CD4-positive, alpha-beta T cell treated with Interleukin-1 beta for 1 hour (primary cell): Measurements from ENCODE around the gene FGD2.
A peak's percentile ranks its signal among the peaks of the same experiment; 100 is the strongest.
"Not testable (repeated sequence)": the region's sequence is repeated elsewhere in the genome, so short reads cannot be mapped to it uniquely, and the experiment has no call there.

Experiments used
- DNase-seq, 2 donors: peaks; one replicate each; pipeline ENCODE4 v3.0.0-alpha.2; 2020 to 2022

FGD2 gene

GRCh38 chr6:37043091-37043490 is 37.6 kb downstream of the FGD2 start:
- DNase-seq: not testable (repeated sequence)

GRCh38 chr6:37047346-37047688 is 41.9 kb downstream of the FGD2 start:
- no peak for DNase-seq

GRCh38 chr6:37047689-37048402 is 42.4 kb downstream of the FGD2 start:
- no peak for DNase-seq

- no peak for DNase-seq
These were observed 43.0 kb downstream of the FGD2 start for GRCh38 chr6:37048403-37048850.

- peak; percentile 78 to 84 for DNase-seq
These were observed 43.6 kb downstream of the FGD2 start for GRCh38 chr6:37048851-37049757.

GRCh38 chr6:37049758-37050044 is 44.2 kb downstream of the FGD2 start:
- no peak for DNase-seq

GRCh38 chr6:37050045-37050853 is 44.8 kb downstream of the FGD2 start:
- peak; percentile 63 to 83 for DNase-seq

- no peak for DNase-seq
These were observed 45.3 kb downstream of the FGD2 start for GRCh38 chr6:37050854-37051137.

- DNase-seq: peak; percentile 90 to 91
These were observed 45.9 kb downstream of the FGD2 start for GRCh38 chr6:37051138-37052026.

- no peak for DNase-seq
These were observed 46.7 kb downstream of the FGD2 start for GRCh38 chr6:37052027-37052628.

GRCh38 chr6:37053683-37054082 is 48.2 kb downstream of the FGD2 start:
- no peak for DNase-seq

- no peak for DNase-seq
These were observed 48.7 kb downstream of the FGD2 start for GRCh38 chr6:37054171-37054570.

GRCh38 chr6:37054580-37054979 is 49.1 kb downstream of the FGD2 start:
- DNase-seq: no peak

GRCh38 chr6:37056112-37056403 is 50.6 kb downstream of the FGD2 start:
- DNase-seq: no peak

GRCh38 chr6:37056439-37057127 is 51.1 kb downstream of the FGD2 start:
- no peak for DNase-seq

- no peak for DNase-seq
These were observed 51.6 kb downstream of the FGD2 start for GRCh38 chr6:37057128-37057471.

- DNase-seq: no peak
These were observed 52.2 kb downstream of the FGD2 start for GRCh38 chr6:37057678-37058077.

- no peak for DNase-seq
These were observed 52.7 kb downstream of the FGD2 start for GRCh38 chr6:37058084-37058586.

GRCh38 chr6:37058984-37059343 is 53.5 kb downstream of the FGD2 start:
- not testable (repeated sequence) for DNase-seq

- DNase-seq: peak in 1 of 2 donors; percentile 44
These were observed 54.1 kb downstream of the FGD2 start for GRCh38 chr6:37059344-37060194.

- DNase-seq: no peak
These were observed 54.7 kb downstream of the FGD2 start for GRCh38 chr6:37060195-37060559.
